H1 (cell line): ENCODE results near the gene ADGRL4. TPM values are rescaled to one million over a fixed set of nuclear protein-coding genes. Genes with fewer than 3 reads are reported as not detected.

Source experiments
- CTCF ChIA-PET: fragments of 300-600 bp; sonication (Branson Sonifier 250); formaldehyde crosslinking; loops from one replicate; lab custom pipeline; 2021; ENCODE audit not compliant: partially characterized antibody; lab: Charles Lee
- POLR2A ChIA-PET: fragments of 300-600 bp; sonication (Branson Sonifier 250); formaldehyde crosslinking; loops from one replicate; lab custom pipeline; 2021; ENCODE audit warnings: inconsistent platforms; ENCODE audit not compliant: partially characterized antibody; lab: Charles Lee
- DNase-seq, 2 experiments: peaks; one replicate each; pipeline versions ENCODE4 v3.0.0 to v3.0.0-alpha.2; 2010 to 2022; ENCODE audit warnings: low spot score in 2 of 2, low read depth in 1 of 2, mixed read lengths in 1 of 2
- FAIRE-seq: peaks from 2 replicates; lab custom pipeline; 2011; peaks lifted over from hg19 to GRCh38; lab: Jason Lieb, UNC
- H2AFZ ChIP-seq: 2 replicates; pipeline ENCODE4 v1.8.1; 2012; ENCODE audit warnings: low read length, inconsistent platforms
- H2AK5ac ChIP-seq: 2 replicates; pipeline ENCODE4 v1.6.1; 2013; ENCODE audit warnings: low read depth, low read length
- H2BK120ac ChIP-seq: replicated peaks from 2 replicates; pipeline ENCODE3; 2013; ENCODE audit warnings: low read depth, low read length, inconsistent platforms
- H2BK12ac ChIP-seq: 2 replicates; pipeline ENCODE4 v1.6.1; 2013; ENCODE audit warnings: low read depth, low read length
- H2BK15ac ChIP-seq: 2 replicates; pipeline ENCODE4 v1.6.1; 2013; ENCODE audit warnings: low read length
- H2BK20ac ChIP-seq: 2 replicates; pipeline ENCODE4 v1.6.1; 2013; ENCODE audit warnings: low read length
- H2BK5ac ChIP-seq: 2 replicates; pipeline ENCODE4 v1.6.1; 2013; ENCODE audit warnings: low read depth, low read length
- H3K14ac ChIP-seq: 2 replicates; pipeline ENCODE4 v1.6.1; 2013; ENCODE audit warnings: inconsistent platforms; ENCODE audit not compliant: insufficient read length
- H3K18ac ChIP-seq: 2 replicates; pipeline ENCODE4 v1.6.1; 2013; ENCODE audit warnings: low read length; ENCODE audit errors: extremely low read depth
- H3K23ac ChIP-seq: 2 replicates; pipeline ENCODE4 v1.6.1; 2013; ENCODE audit warnings: inconsistent platforms; ENCODE audit not compliant: insufficient read length
- H3K23me2 ChIP-seq: 2 replicates; pipeline ENCODE4 v1.6.1; 2013; ENCODE audit warnings: low read depth, low read length
- H3K27ac ChIP-seq: 2 replicates; pipeline ENCODE4 v1.6.1; 2011; ENCODE audit warnings: low read depth, low read length, inconsistent platforms
- H3K27me3 ChIP-seq, 4 experiments: replicated peaks in 1 of 4; 1 replicate in 1 of 4; 2 replicates in 3 of 4; pipeline versions ENCODE4 v1.6.1 to v1.8.1; 2011 to 2013; ENCODE audit warnings: low read length in 3 of 4, mild to moderate bottlenecking in 3 of 4, inconsistent platforms in 2 of 4, mixed read lengths in 2 of 4, moderate library complexity in 1 of 4; ENCODE audit not compliant: control insufficient read depth in 3 of 4, insufficient read depth in 3 of 4; ENCODE audit errors: extremely low read depth in 1 of 4
- H3K36me3 ChIP-seq, 4 experiments: 2 replicates each; pipeline versions ENCODE4 v1.6.1 to v1.8.1; 2011 to 2013; ENCODE audit warnings: mild to moderate bottlenecking in 4 of 4, low read length in 3 of 4, moderate library complexity in 2 of 4, control low read depth in 1 of 4, inconsistent platforms in 1 of 4; ENCODE audit not compliant: insufficient read depth in 4 of 4, control insufficient read depth in 2 of 4
- H3K4ac ChIP-seq: replicated peaks from 2 replicates; pipeline ENCODE3; 2013; ENCODE audit warnings: low read length, low read depth, mixed read lengths, inconsistent platforms; ENCODE audit not compliant: insufficient read length
- H3K4me1 ChIP-seq, 4 experiments: replicated peaks in 1 of 4; 1 replicate in 1 of 4; 2 replicates in 3 of 4; pipeline versions ENCODE4 v1.6.1 to v1.8.1; 2011 to 2013; ENCODE audit warnings: low read length in 3 of 4, inconsistent platforms in 2 of 4, mixed read lengths in 1 of 4; ENCODE audit not compliant: insufficient read depth in 4 of 4, control insufficient read depth in 3 of 4
- H3K4me2 ChIP-seq, 2 experiments: 2 replicates each; pipeline versions ENCODE4 v1.6.1 to v1.8.1; 2011 to 2013; ENCODE audit warnings: low read depth in 2 of 2, low read length in 2 of 2, control low read depth in 1 of 2, inconsistent platforms in 1 of 2, mild to moderate bottlenecking in 1 of 2; ENCODE audit not compliant: insufficient read depth in 1 of 2
- H3K4me3 ChIP-seq, 4 experiments: fragments of 200-600, 300-600 bp in 1 of 4; sonication (generic), shearing (Covaris generic), sonication (Bioruptor Twin) in 1 of 4; 2 replicates each; pipeline versions ENCODE4 v1.5.1 to v1.8.1; 2011 to 2016; ENCODE audit warnings: low read length in 4 of 4, low read depth in 3 of 4, control low read depth in 2 of 4, inconsistent platforms in 2 of 4, mild to moderate bottlenecking in 2 of 4, mixed read lengths in 1 of 4, moderate library complexity in 1 of 4; ENCODE audit not compliant: insufficient read depth in 2 of 4; ENCODE audit errors: extremely low read depth in 1 of 4
- H3K56ac ChIP-seq: replicated peaks from 2 replicates; pipeline ENCODE3; 2013; ENCODE audit warnings: low read depth, mild to moderate bottlenecking, mixed read lengths, low read length, inconsistent platforms; ENCODE audit not compliant: insufficient read length
- H3K79me1 ChIP-seq: 2 replicates; pipeline ENCODE4 v1.6.1; 2013; ENCODE audit warnings: low read depth, low read length, control low read depth
- H3K79me2 ChIP-seq, 2 experiments: 2 replicates each; pipeline versions ENCODE4 v1.6.1 to v1.8.1; 2012 to 2013; ENCODE audit warnings: low read length in 2 of 2, mild to moderate bottlenecking in 2 of 2, inconsistent platforms in 1 of 2; ENCODE audit not compliant: insufficient read depth in 2 of 2, control insufficient read depth in 1 of 2
- H3K9ac ChIP-seq, 4 experiments: replicated peaks in 1 of 4; 1 replicate in 1 of 4; 2 replicates in 3 of 4; pipeline versions ENCODE4 v1.6.1 to v1.8.1; 2011 to 2013; ENCODE audit warnings: low read depth in 3 of 4, low read length in 3 of 4, control low read depth in 2 of 4, mild to moderate bottlenecking in 2 of 4, moderate library complexity in 2 of 4, inconsistent platforms in 1 of 4; ENCODE audit errors: extremely low read depth in 1 of 4
- H3K9me3 ChIP-seq, 2 experiments: 2 replicates each; pipeline versions ENCODE4 v1.6.1 to v1.8.1; 2012 to 2013; ENCODE audit warnings: mild to moderate bottlenecking in 2 of 2, moderate library complexity in 2 of 2, control low read depth in 1 of 2, inconsistent platforms in 1 of 2, low read depth in 1 of 2, low read length in 1 of 2, mixed read lengths in 1 of 2; ENCODE audit not compliant: insufficient read depth in 2 of 2
- H4K20me1 ChIP-seq, 2 experiments: replicated peaks in 1 of 2; 2 replicates each; pipeline versions ENCODE3 to v1.8.1; 2011 to 2013; ENCODE audit warnings: inconsistent platforms in 2 of 2, low read length in 2 of 2, mild to moderate bottlenecking in 1 of 2; ENCODE audit not compliant: insufficient read depth in 2 of 2, control insufficient read depth in 1 of 2
- H4K5ac ChIP-seq: 2 replicates; pipeline ENCODE4 v1.6.1; 2013; ENCODE audit warnings: low read length, low read depth, mixed read lengths, inconsistent platforms; ENCODE audit not compliant: insufficient read length
- H4K8ac ChIP-seq: 2 replicates; pipeline ENCODE4 v1.8.0; 2013; ENCODE audit warnings: mild to moderate bottlenecking, moderate library complexity, low read length, inconsistent platforms; ENCODE audit not compliant: insufficient read depth; ENCODE audit errors: extremely low read depth
- H4K91ac ChIP-seq: replicated peaks from 2 replicates; pipeline ENCODE3; 2013; ENCODE audit warnings: low read length, mixed read lengths, inconsistent platforms; ENCODE audit not compliant: insufficient read length
- CBX8 ChIP-seq: fragments of 300-800, 300-1000 bp; sonication (generic); IDR thresholded peaks from 2 replicates; pipeline ENCODE4 v1.7.1; 2016; ENCODE audit warnings: low read depth, low read length, borderline replicate concordance
- FOSL1 ChIP-seq: IDR thresholded peaks from 2 replicates; pipeline ENCODE4 v1.6.1; 2011; ENCODE audit warnings: mild to moderate bottlenecking, low read depth, low read length, moderate library complexity; ENCODE audit not compliant: insufficient read depth
- RFX5 ChIP-seq: IDR thresholded peaks from 2 replicates; pipeline ENCODE4 v1.6.1; 2011; ENCODE audit warnings: low read depth, low read length, improper control_type of control experiment, borderline replicate concordance
- RNF2 ChIP-seq: fragments of 200-900, 300-1000 bp; sonication (generic); IDR thresholded peaks from 2 replicates; pipeline ENCODE4 v1.7.1; 2016; ENCODE audit warnings: borderline replicate concordance, low read depth, mild to moderate bottlenecking, antibody characterized with exemption, low read length; ENCODE audit not compliant: poor library complexity, severe bottlenecking; ENCODE audit errors: missing control alignments
- WGBS, 2 experiments: shearing (Covaris generic) in 1 of 2; methylation state at CpG; one replicate each; pipeline versions ENCODE4 v1.1.6 to v1.1.7; 2013 to 2015; ENCODE audit warnings: low lambda C conversion rate in 2 of 2, mixed read lengths in 2 of 2, inconsistent platforms in 1 of 2, low coverage in 1 of 2, missing lambda C conversion rate in 1 of 2; ENCODE audit not compliant: insufficient replicate concordance in 2 of 2, insufficient coverage in 1 of 2, insufficient read length in 1 of 2; ENCODE audit errors: extremely low coverage in 1 of 2, missing lambda C conversion rate in 1 of 2; 5-methylcytosine and 5-hydroxymethylcytosine counted together
- polyA plus RNA-seq, 7 experiments: library from polyadenylated mRNA; depleted of rRNA in 3 of 7; stranded (reverse) in 5 of 7; unstranded in 2 of 7; fragments of >200 nt in 5 of 7; fragments of 200-250 nt in 2 of 7; gene quantifications; 1 replicate in 5 of 7; 2 replicates in 1 of 7; 4 replicates in 1 of 7; pipeline versions ENCODE4 v1.2.1 to v1.2.3, GENCODE V29; 2011 to 2013; ENCODE audit warnings: missing spikeins in 2 of 7, mixed read lengths in 2 of 7
- total RNA-seq: library from RNA; stranded (reverse); fragmentation: NEBNext Ultra II Directional; extraction: Animal tissue kit (Norgen Biotek cat#: 25700); gene quantifications from 2 replicates; pipeline ENCODE4 v1.2.1, GENCODE V29; 2021

The ADGRL4 gene
- total and polyA plus RNA-seq, 2 of the 8 experiments (the other 6 are each of a cell fraction or from before 2014, with no cell fraction given) = 0.60 to 0.97 TPM

DNA sequence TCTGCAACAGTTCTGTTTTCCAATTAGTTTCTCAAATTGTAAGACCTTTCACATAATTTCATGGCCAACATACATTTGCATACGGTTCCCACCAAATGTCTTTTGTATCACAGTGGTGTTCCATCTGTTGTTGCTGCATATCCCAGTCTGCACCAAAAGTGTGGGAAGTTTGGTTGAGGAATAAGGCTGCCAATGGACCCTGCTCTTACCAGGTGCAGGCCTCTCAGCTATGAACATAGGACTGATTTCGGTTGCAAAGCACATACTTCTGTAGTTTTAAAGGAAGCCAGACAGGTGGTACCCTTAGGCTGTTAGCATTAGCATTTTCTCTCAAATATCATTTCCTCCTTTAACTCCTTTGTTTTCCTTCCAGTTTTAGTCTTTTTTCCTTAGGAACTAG, 33.8 kb downstream of the ADGRL4 start:
- H3K9ac ChIP-seq = no peak overlapping the region
- no peaks in the 10 kb centered on the region for H3K79me2 ChIP-seq
- H3K56ac ChIP-seq = no peak overlapping the region
- 90% methylated on average over 2 of the region's 2 CpGs; no CpG with 5 or more reads in 1 of the 2 experiments for WGBS, 2 experiments
- H3K4me2 ChIP-seq = no peak overlapping the region
- no peak overlapping the region for H2BK120ac ChIP-seq
- H3K14ac ChIP-seq = no peak overlapping the region
- H3K4ac ChIP-seq = no peak overlapping the region
- no peak overlapping the region for H2BK20ac ChIP-seq
- DNase-seq (no peak), FAIRE-seq (no peak)
- no peak overlapping the region for H3K4me3 ChIP-seq
- H2AK5ac ChIP-seq = no peak overlapping the region
- no peak overlapping the region for H4K91ac ChIP-seq
- no peak overlapping the region for H4K5ac ChIP-seq
- no peak overlapping the region for H2BK12ac ChIP-seq
- H3K9me3 ChIP-seq = peaks cover 0 to 3% of the 10 kb centered on the region in 2 experiments; a peak in 2 of 4 replicates
- no peak overlapping the region for H3K27ac ChIP-seq
- H3K23me2 ChIP-seq = no peaks in the 10 kb centered on the region
- ChIA-PET CTCF (no interaction called here), POLR2A (no interaction called here)
- H4K8ac ChIP-seq = no peak overlapping the region
- no peak overlapping the region for H2BK5ac ChIP-seq
- H3K4me1 ChIP-seq = no peaks in the 10 kb centered on the region
- no peaks in the 10 kb centered on the region for H4K20me1 ChIP-seq
- no peak overlapping the region for H3K23ac ChIP-seq
- no peak overlapping the region for H2BK15ac ChIP-seq
- peaks cover 0 to 2% (median under 1%) of the 10 kb centered on the region in 4 experiments; a peak in 3 of 7 replicates for H3K27me3 ChIP-seq
- no peaks in the 10 kb centered on the region for H3K79me1 ChIP-seq
- TF ChIP-seq RNF2 = no peak
- TF ChIP-seq FOSL1 = no peak
- TF ChIP-seq RFX5 = no peak
- no peak for TF ChIP-seq CBX8
- no peaks in the 10 kb centered on the region for H3K36me3 ChIP-seq
- no peak overlapping the region for H3K18ac ChIP-seq
- no peak overlapping the region for H2AFZ ChIP-seq
